Thoracic aorta (tissue), 2 donors: ENCODE results near the gene UQCC2. TPM values are rescaled to one million over a fixed set of nuclear protein-coding genes. Genes with fewer than 3 reads are reported as not detected.

Source experiments
- ATAC-seq: fragments of 150-250 bp; one replicate; pipeline ENCODE4 v1.8.0; 2017; ENCODE audit warnings: low read depth; ENCODE audit not compliant: insufficient number of reproducible peaks, low FRiP score
- DNase-seq: peaks from one replicate; pipeline ENCODE4 v3.0.0-alpha.2; 2020; ENCODE audit warnings: low spot score
- H3K27ac ChIP-seq, 2 donors: fragments of 200-600 bp; sonication (generic); 1 replicate in 1 of 2; 2 replicates in 1 of 2; pipeline ENCODE4 v1.5.1; 2016; ENCODE audit warnings: mild to moderate bottlenecking in 2 of 2, moderate library complexity in 2 of 2
- H3K27me3 ChIP-seq: fragments of 200-600 bp; sonication (generic); replicated peaks from 2 replicates; pipeline ENCODE4 v1.6.0; 2016; ENCODE audit warnings: mild to moderate bottlenecking; ENCODE audit not compliant: insufficient read depth
- H3K36me3 ChIP-seq: fragments of 200-600 bp; sonication (generic); one replicate; pipeline ENCODE4 v1.5.1; 2016
- H3K4me1 ChIP-seq, 2 donors: fragments of 200-600 bp; sonication (generic); 1 replicate in 1 of 2; 2 replicates in 1 of 2; pipeline versions ENCODE4 v1.5.1 to v1.6.0; 2016; ENCODE audit warnings: low read depth in 2 of 2, mild to moderate bottlenecking in 1 of 2; ENCODE audit not compliant: control insufficient read depth in 1 of 2
- H3K4me3 ChIP-seq: fragments of 200-600 bp; sonication (generic); 2 replicates; pipeline ENCODE4 v1.5.1; 2016; ENCODE audit warnings: mild to moderate bottlenecking
- H3K9me3 ChIP-seq: fragments of 200-600 bp; sonication (generic); 2 replicates; pipeline ENCODE4 v1.5.1; 2016
- total RNA-seq, 2 donors: library from RNA; depleted of rRNA; stranded (reverse); fragments of >200 nt; gene quantifications; one replicate each; pipeline versions ENCODE4 v1.1.0 to v1.2.3, GENCODE V29; 2016
- TF ChIP-seq, protein P1 (sequence below): fragments of 200-600 bp; sonication (generic); IDR thresholded peaks from one replicate; pipeline ENCODE4 v1.5.1; 2019; ENCODE audit warnings: antibody characterized with exemption

Gene UQCC2
- total RNA-seq, 2 donors from 2014 or later, result 15.0 to 39.8 TPM

DNA sequence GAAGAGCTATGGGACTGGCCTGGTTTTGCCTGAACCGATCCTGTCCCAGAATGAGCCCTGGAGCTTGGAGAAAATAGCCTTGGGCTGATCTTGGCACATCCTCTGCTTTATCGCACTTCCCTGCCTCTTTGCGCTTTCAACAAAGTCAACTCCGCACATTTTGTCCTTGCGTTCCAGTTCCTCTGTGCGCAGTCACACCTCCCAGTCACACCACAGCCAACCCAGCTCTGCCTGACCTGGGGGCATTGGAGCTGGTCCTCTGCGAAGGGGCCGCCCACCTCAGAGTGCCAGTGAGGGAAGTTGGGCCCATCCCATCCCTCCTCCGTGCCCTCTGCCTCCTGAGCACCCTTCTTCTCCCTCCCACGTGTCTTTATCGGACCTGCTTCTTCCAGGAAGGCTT is 16.9 kb upstream of the UQCC2 start:
- TF ChIP-seq, protein P1, sequence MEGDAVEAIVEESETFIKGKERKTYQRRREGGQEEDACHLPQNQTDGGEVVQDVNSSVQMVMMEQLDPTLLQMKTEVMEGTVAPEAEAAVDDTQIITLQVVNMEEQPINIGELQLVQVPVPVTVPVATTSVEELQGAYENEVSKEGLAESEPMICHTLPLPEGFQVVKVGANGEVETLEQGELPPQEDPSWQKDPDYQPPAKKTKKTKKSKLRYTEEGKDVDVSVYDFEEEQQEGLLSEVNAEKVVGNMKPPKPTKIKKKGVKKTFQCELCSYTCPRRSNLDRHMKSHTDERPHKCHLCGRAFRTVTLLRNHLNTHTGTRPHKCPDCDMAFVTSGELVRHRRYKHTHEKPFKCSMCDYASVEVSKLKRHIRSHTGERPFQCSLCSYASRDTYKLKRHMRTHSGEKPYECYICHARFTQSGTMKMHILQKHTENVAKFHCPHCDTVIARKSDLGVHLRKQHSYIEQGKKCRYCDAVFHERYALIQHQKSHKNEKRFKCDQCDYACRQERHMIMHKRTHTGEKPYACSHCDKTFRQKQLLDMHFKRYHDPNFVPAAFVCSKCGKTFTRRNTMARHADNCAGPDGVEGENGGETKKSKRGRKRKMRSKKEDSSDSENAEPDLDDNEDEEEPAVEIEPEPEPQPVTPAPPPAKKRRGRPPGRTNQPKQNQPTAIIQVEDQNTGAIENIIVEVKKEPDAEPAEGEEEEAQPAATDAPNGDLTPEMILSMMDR, result no peak
- ATAC-seq, result no peak
- H3K27ac ChIP-seq, result no peak overlapping the region

DNA sequence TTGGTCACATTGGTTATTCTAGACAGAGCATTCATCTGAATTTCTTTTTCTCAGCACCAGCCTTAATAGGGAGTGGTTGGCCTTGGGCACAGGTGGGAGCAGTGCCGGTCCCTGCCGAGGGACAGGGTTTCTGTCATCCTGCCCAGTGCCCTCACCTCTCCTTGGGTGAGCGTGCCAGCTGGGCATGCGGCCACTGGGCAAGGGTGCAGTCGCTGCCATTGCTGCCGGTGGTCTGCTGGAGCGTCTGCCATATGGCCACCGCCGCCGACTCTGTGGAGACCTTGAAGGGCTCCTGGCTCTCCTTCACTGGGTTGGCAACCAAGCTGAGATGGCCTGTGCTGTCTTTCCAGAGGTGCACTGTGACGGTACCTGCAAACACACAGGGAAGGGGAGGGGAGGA is 16.4 kb upstream of the UQCC2 start:
- Histone ChIP-seq H3K4me1 (no peaks in the 10 kb centered on the region), H3K4me3 (no peak overlapping the region), H3K27ac (no peak overlapping the region), H3K36me3 (no peaks in the 10 kb centered on the region), H3K27me3 (no peaks in the 10 kb centered on the region), H3K9me3 (no peaks in the 10 kb centered on the region)
- TF ChIP-seq, protein P1, result no peak
- ATAC-seq (no peak), DNase-seq (no peak)

More for the DNA sequence above, 16.9 kb upstream of the UQCC2 start:
- Histone ChIP-seq H3K36me3 (no peaks in the 10 kb centered on the region), H3K4me1 (no peaks in the 10 kb centered on the region), H3K4me3 (no peak overlapping the region), H3K27me3 (no peaks in the 10 kb centered on the region), H3K9me3 (no peaks in the 10 kb centered on the region)
- DNase-seq, result no peak

DNA sequence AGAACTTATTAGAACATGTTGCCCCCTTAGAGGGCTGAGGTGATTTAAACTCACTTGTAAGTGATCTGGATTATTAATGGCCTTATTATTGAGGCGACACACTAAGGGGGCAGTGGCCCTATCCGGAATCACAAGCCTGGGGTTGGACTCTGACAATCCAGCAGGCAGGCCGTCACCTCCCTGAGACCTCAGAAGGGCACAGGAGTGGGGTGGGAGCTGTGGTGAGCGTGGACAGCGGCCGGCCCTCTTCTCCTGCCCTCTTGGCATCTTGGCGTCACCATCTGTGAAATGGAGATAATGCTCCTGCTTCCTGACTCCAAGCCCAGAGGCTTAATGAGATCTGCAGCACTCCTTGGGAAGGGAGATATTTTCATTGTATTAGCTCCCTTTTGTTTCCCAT is 15.6 kb upstream of the UQCC2 start:
- H3K36me3 ChIP-seq, result no peaks in the 10 kb centered on the region
- ATAC-seq, result no peak
- H3K27ac ChIP-seq, result no peak overlapping the region

DNA sequence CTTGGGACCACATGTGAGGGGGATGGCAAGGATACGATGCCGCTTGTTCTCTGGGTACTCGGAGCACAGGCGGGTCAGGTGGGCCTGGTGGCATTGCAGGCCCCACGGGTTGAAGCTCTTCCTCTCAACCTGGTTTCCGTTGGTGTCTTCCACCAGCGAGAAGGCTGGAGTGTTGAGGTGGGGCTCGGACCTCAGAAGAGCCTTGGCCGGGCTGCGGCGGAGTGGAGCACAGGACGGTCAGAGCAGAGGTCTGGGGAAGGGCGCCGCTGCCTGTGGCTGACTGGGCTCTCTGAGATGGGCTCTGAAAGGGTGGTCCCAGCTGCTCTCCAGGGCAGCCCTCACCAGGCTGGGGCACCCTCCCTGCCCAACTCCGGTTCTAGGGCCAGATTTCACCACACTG is 15.2 kb upstream of the UQCC2 start:
- Histone ChIP-seq H3K9me3 (no peaks in the 10 kb centered on the region), H3K27ac (no peak overlapping the region), H3K36me3 (no peaks in the 10 kb centered on the region), H3K27me3 (no peaks in the 10 kb centered on the region), H3K4me3 (no peak overlapping the region), H3K4me1 (no peaks in the 10 kb centered on the region)
- TF ChIP-seq, protein P1, result no peak
- ATAC-seq, result no peak
- DNase-seq, result no peak

More for the DNA sequence above, 15.6 kb upstream of the UQCC2 start:
- Histone ChIP-seq H3K9me3 (no peaks in the 10 kb centered on the region), H3K27me3 (no peaks in the 10 kb centered on the region), H3K4me1 (no peaks in the 10 kb centered on the region), H3K4me3 (no peak overlapping the region)
- TF ChIP-seq, protein P1, result no peak
- no peak for DNase-seq

DNA sequence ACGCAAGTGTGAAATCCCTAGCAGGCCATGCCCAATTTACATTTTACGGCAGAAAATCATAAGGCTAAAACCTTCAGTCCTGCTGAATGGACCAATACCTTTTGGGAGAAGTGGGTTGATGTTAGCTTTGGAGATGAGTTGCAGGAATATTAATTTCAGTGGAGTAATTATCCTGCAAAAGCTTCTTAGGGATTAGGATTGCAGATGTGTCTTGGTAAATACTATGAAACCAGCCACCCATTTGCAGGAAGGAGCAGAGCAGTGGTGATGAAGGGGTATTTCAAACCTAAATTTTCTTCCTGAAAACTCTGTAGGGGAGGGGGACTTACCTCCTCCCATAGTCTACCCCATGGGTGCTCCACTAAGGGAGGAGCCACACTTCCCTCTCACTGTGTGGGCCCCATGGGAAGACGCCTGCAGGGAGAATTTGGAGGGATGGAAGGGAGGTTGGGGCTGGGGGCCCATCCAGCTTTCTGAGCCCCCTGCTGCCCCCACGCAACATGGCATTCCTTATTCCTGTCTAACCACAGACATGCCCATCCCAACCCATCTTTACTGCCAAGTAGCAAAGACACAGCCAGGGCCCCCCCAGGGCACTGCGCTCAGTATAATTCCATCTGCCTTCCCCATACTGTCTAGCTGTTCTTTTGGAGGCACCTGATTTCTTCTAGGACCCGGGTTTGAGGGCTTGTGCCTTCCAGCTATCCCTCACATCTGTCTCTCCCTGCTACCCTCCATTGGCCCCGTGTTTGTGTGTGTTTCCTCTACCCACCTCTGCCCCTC is 14.6 kb upstream of the UQCC2 start:
- H3K9me3 ChIP-seq, result no peaks in the 10 kb centered on the region
- H3K27ac ChIP-seq, result no peak overlapping the region
- DNase-seq (no peak), ATAC-seq (no peak)
- H3K4me3 ChIP-seq, result no peak overlapping the region
- no peaks in the 10 kb centered on the region for H3K4me1 ChIP-seq
- no peaks in the 10 kb centered on the region for H3K36me3 ChIP-seq
- TF ChIP-seq, protein P1, result no peak
- H3K27me3 ChIP-seq, result no peaks in the 10 kb centered on the region
